ENCODE data around the gene SIAH2.

- no peak for TF ChIP-seq FOXP2 (optimal IDR thresholded peaks at IDR 0.05; ENCODE audit: control extremely low read depth, extremely low read length, insufficient read depth)
- TF ChIP-seq EZH2 (IDR thresholded peaks at IDR 0.05): no peak
These were observed 27.7 kb upstream of the SIAH2 start for GRCh38 chr3:150790629-150791028.

All from SK-N-MC (cell line).